H1 (cell line): Measurements from ENCODE around the gene VPS35L. TPM values are rescaled to one million over a fixed set of nuclear protein-coding genes. Genes with fewer than 3 reads are reported as not detected.

Experiments used
- ASH2L ChIP-seq: fragments of 200-600, 300-600 bp; sonication (generic); IDR thresholded peaks from one replicate; pipeline ENCODE4 v1.7.1; 2017; ENCODE audit warnings: low read length
- POLR2AphosphoS5 ChIP-seq: IDR thresholded peaks from 2 replicates; pipeline ENCODE4 v1.6.1; 2011; ENCODE audit warnings: low read depth, low read length
- polyA plus RNA-seq, 7 experiments: library from polyadenylated mRNA; depleted of rRNA in 3 of 7; stranded (reverse) in 5 of 7; unstranded in 2 of 7; fragments of >200 nt in 5 of 7; fragments of 200-250 nt in 2 of 7; gene quantifications; 1 replicate in 5 of 7; 2 replicates in 1 of 7; 4 replicates in 1 of 7; pipeline versions ENCODE4 v1.2.1 to v1.2.3, GENCODE V29; 2011 to 2013; ENCODE audit warnings: missing spikeins in 2 of 7, mixed read lengths in 2 of 7
- total RNA-seq: library from RNA; stranded (reverse); fragmentation: NEBNext Ultra II Directional; extraction: Animal tissue kit (Norgen Biotek cat#: 25700); gene quantifications from 2 replicates; pipeline ENCODE4 v1.2.1, GENCODE V29; 2021

Gene VPS35L
- total and polyA plus RNA-seq, 2 of the 8 experiments (the other 6 are each of a cell fraction or from before 2014, with no cell fraction given): 31.5 to 57.1 TPM

DNA sequence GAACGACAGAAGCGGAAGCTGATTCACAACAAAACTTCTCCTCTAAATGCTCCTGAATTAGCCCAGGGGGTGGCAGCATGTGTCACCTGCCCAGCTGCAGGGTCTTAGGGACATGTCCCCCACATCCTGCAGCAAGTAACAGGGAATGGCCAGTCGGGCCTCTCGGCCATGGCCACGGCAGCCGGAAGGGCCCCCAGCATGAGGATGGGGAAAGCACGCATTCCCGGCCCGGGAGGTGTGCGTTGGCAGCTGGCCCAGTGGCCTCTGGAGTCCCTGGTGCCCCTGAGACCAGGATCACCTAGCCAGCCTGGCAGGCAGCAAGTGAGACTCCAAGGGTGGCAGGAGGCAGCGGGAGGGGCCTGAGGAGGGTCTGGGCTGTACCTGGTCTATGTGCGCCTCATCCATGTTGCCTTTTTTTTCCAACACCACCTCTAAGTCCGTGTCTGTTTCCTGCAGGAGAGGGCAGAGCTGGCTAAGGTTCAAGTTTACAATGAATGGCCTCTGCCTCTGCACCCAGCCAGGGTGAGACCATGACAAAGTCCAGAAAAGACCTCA lies 155.6 kb downstream of the VPS35L start (continued):
- TF ChIP-seq POLR2AphosphoS5: no peak
- TF ChIP-seq ASH2L: no peak
